ENCODE results near the gene NUP214.
A peak's percentile ranks its signal among the peaks of the same experiment; 100 is the strongest.

The NUP214 gene

GRCh38 chr9:131125288-131126058, at the start of gene NUP214:
NUP214 (plus strand) TSS chr9:131125586; CDS start chr9:131125705, 119 bp downstream.
- Histone ChIP-seq H3K79me2 (ENCODE audit: insufficient read depth, low read length) (peaks cover 29% of the 10 kb centered on the region), H3K27ac (ENCODE audit: low read depth, low read length) (peak within 1 kb of the TSS; percentile 72), H2AFZ (ENCODE audit: low read depth, low read length, severe bottlenecking) (peak within 1 kb of the TSS; percentile 86), H3F3A (ENCODE audit: insufficient read depth) (no peaks in the 10 kb centered on the region; the same call in 1 of the 2 replicates), H3K27me3 (ENCODE audit: low read length) (no peaks in the 10 kb centered on the region), H3K4me3 (ENCODE audit: insufficient read depth, low read length, poor library complexity, severe bottlenecking) (peak within 1 kb of the TSS; percentile 98), H3K9me2 (replicated peaks; ENCODE audit: insufficient read depth, low read length) (no peaks in the 10 kb centered on the region), H3K9ac (ENCODE audit: low read length) (peak within 1 kb of the TSS; percentile 99), H3K36me3 (ENCODE audit: low read length) (peaks cover 21% of the 10 kb centered on the region; the same call in 1 of the 2 replicates), H4K20me1 (ENCODE audit: low read depth, low read length) (no peaks in the 10 kb centered on the region), H3K4me2 (ENCODE audit: low read depth, low read length, poor library complexity, severe bottlenecking) (peak within 1 kb of the TSS; percentile 94), H3K9me3 (ENCODE audit: insufficient read depth, low read length) (no peaks in the 10 kb centered on the region)
- TF ChIP-seq EZH2phosphoT487 (conservative IDR thresholded peaks at IDR 0.05; ENCODE audit: low read length) (no peak), CTCF (IDR thresholded peaks at IDR 0.05; ENCODE audit: insufficient read depth, low read length, poor library complexity, severe bottlenecking) (no peak)

GRCh38 chr9:131076347-131077195, 48.8 kb upstream of the NUP214 start:
- TF ChIP-seq EZH2phosphoT487 (conservative IDR thresholded peaks at IDR 0.05; ENCODE audit: low read length) (no peak), CTCF (IDR thresholded peaks at IDR 0.05; ENCODE audit: insufficient read depth, low read length, poor library complexity, severe bottlenecking) (no peak)
- Histone ChIP-seq H3K27me3 (ENCODE audit: low read length) (no peaks in the 10 kb centered on the region), H3K9me2 (replicated peaks; ENCODE audit: insufficient read depth, low read length) (no peaks in the 10 kb centered on the region), H2AFZ (ENCODE audit: low read depth, low read length, severe bottlenecking) (no peak overlapping the region), H3K4me2 (ENCODE audit: low read depth, low read length, poor library complexity, severe bottlenecking) (no peak overlapping the region), H3F3A (ENCODE audit: insufficient read depth) (no peaks in the 10 kb centered on the region), H3K79me2 (ENCODE audit: insufficient read depth, low read length) (no peaks in the 10 kb centered on the region), H3K9me3 (ENCODE audit: insufficient read depth, low read length) (no peaks in the 10 kb centered on the region), H3K9ac (ENCODE audit: low read length) (no peak overlapping the region), H3K36me3 (ENCODE audit: low read length) (no peaks in the 10 kb centered on the region), H3K27ac (ENCODE audit: low read depth, low read length) (no peak overlapping the region), H4K20me1 (ENCODE audit: low read depth, low read length) (no peaks in the 10 kb centered on the region), H3K4me3 (ENCODE audit: insufficient read depth, low read length, poor library complexity, severe bottlenecking) (no peak overlapping the region)

- Histone ChIP-seq H2AFZ (ENCODE audit: low read depth, low read length, severe bottlenecking) (no peak overlapping the region), H3K27me3 (ENCODE audit: low read length) (no peaks in the 10 kb centered on the region), H3K79me2 (ENCODE audit: insufficient read depth, low read length) (no peaks in the 10 kb centered on the region), H3K9me3 (ENCODE audit: insufficient read depth, low read length) (no peaks in the 10 kb centered on the region), H3K4me3 (ENCODE audit: insufficient read depth, low read length, poor library complexity, severe bottlenecking) (no peak overlapping the region), H3K36me3 (ENCODE audit: low read length) (no peaks in the 10 kb centered on the region), H4K20me1 (ENCODE audit: low read depth, low read length) (no peaks in the 10 kb centered on the region), H3K9me2 (replicated peaks; ENCODE audit: insufficient read depth, low read length) (no peaks in the 10 kb centered on the region), H3F3A (ENCODE audit: insufficient read depth) (no peaks in the 10 kb centered on the region), H3K27ac (ENCODE audit: low read depth, low read length) (no peak overlapping the region), H3K9ac (ENCODE audit: low read length) (no peak overlapping the region), H3K4me2 (ENCODE audit: low read depth, low read length, poor library complexity, severe bottlenecking) (no peak overlapping the region)
- TF ChIP-seq EZH2phosphoT487 (conservative IDR thresholded peaks at IDR 0.05; ENCODE audit: low read length) = no peak
- no peak for TF ChIP-seq CTCF (IDR thresholded peaks at IDR 0.05; ENCODE audit: insufficient read depth, low read length, poor library complexity, severe bottlenecking)
Observed at GRCh38 chr9:131078427-131079366, 46.7 kb upstream of the NUP214 start.

Data from SU-DHL-6 (cell line).